Right renal pelvis (tissue), 4 donors: Measurements from ENCODE around the gene THSD7B. TPM values are rescaled to one million over a fixed set of nuclear protein-coding genes. Genes with fewer than 3 reads are reported as not detected.
"Not testable (repeated sequence)": the region's sequence is repeated elsewhere in the genome, so short reads cannot be mapped to it uniquely, and the experiment has no call there.

ENCODE experiments used
- DNase-seq, 4 donors: peaks; one replicate each; pipeline ENCODE4 v3.0.0-alpha.2; 2013; ENCODE audit warnings: low read depth in 4 of 4, low spot score in 3 of 4, missing footprints in 1 of 4
- polyA plus RNA-seq, 4 donors: library from polyadenylated mRNA; unstranded; fragments of 120-200 nt; gene quantifications; one replicate each; pipeline ENCODE4 v1.2.1, GENCODE V29; 2013; ENCODE audit not compliant: insufficient read length in 4 of 4

Gene THSD7B
- polyA plus RNA-seq, 4 donors = 3.3 to 5.5 (median 5.0) TPM

DNA sequence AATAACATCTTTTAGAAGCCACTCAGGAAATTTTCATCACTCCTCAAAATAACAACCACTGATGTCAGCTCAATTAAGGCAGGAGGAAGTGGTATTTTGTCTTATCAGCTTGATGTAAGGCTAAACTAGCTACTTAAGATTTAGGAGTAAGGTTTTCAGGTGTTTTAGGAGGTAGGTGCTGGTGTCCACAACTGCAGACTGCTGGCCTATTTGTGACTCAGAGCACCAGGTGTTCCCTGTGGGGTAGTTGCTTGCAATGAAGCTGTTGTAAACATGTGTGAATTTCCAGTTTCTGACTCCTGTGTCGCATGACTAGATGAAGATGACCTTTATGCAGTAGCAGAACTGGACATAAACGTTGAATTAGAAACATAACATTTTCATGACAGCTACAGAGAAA, 164.2 kb downstream of the THSD7B start:
- no peak for DNase-seq

GRCh38 chr2:136932700-136933099, 167.4 kb downstream of the THSD7B start:
- DNase-seq = peak in 3 of 4 donors; percentile 6 to 10 (median 9)

- no peak for DNase-seq
These were observed 169.8 kb downstream of the THSD7B start for GRCh38 chr2:136935119-136935518.

DNA sequence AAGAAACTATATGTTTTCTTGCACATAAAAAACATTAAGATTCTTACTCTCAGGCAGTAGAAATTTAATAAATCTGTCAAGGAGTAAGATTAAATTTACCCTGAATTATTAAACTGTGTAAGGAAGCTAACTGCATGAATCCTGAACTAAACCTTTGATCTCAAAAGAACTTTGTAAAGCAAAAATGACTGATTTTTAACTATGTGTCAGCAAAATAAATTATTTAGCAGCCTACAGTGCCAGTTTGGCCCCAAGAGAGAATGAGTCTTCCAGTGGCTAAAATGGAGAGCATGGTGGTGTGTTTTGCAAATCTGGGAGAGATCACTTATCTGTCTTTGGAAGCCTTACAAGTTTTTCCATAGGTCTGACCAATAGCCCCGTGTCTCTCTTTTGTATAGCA, 190.7 kb downstream of the THSD7B start:
- DNase-seq = no peak

- no peak for DNase-seq
These were observed 191.7 kb downstream of the THSD7B start for GRCh38 chr2:136957044-136957443.

GRCh38 chr2:136962105-136962725, 196.9 kb downstream of the THSD7B start:
- DNase-seq = no peak

GRCh38 chr2:136966485-136966884, 201.1 kb downstream of the THSD7B start:
- DNase-seq = no peak

GRCh38 chr2:136980303-136980702, 215.0 kb downstream of the THSD7B start:
- DNase-seq = no peak

GRCh38 chr2:136981689-136982088, 216.3 kb downstream of the THSD7B start:
- DNase-seq = not testable (repeated sequence)

- no peak for DNase-seq
These were observed 219.7 kb downstream of the THSD7B start for GRCh38 chr2:136985044-136985443.

DNA sequence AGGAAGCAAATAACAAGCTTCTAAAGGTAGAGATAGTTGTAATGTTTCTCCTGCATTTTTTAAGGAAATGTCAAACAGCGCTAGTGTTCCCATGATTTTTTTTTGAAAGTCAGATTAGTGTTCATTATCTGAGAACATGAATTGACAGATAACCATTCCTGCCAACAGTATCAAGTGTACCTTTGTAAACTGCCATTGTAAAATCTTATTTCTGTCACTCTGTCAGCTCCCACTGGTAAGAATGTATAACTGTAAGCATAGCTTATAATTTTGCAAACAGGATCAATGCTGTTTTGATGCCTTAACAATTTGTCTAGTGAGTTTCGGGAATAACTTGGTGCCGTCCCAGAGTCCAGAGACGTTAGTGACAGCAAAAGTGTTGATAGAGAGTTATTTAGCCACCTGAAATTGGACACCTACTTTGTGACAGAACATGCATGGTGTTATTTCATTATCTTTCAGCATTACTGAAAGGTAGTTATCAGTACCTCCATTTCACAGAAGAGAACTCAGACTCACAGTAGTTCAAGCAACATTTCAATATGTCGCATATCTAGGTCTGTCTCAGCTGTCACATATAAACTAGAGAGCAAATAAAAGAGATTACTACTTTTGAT, 221.4 kb downstream of the THSD7B start:
- DNase-seq = no peak

DNA sequence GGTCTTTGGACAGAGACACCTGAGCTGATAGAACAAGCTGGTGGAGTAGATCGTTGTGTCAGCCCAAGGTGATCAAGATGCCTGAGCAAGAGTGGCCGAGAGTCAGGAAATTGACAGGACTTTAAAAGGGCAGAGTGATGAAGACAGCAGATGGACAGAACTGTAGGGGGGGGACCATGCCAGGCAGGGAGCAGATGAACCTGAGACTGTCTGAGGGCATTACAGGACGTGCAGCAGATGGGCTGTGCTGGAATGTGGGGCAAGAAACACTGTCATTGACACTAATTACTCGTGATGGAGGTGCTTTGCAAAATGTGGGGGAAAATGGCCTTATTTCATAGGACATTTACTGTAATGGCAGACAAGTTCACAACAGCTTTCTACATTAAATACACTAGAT, 225.0 kb downstream of the THSD7B start:
- DNase-seq = no peak

DNA sequence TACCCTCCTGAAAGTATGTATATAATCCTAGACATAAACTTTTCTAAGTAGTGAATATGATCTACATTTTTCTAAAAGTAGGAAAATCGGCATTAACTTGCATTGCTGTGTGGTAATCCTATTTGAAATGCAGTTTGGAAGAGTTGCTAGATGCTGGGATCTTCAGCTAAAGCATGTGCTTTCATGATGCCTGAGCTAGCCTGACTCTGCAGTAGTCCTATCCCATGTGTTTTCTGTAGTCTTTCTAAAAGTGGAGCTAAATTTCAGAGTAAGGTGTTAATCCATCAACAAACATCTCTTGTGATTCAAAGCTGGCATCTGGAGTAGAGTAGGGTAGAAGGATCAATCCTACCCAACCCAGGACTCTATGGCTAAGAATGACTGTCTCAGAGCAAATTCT, 229.4 kb downstream of the THSD7B start:
- DNase-seq = no peak

- DNase-seq = no peak
These were observed 232.2 kb downstream of the THSD7B start for GRCh38 chr2:136997557-136997956.

GRCh38 chr2:137000811-137001210, 235.5 kb downstream of the THSD7B start:
- DNase-seq = no peak

- no peak for DNase-seq
These were observed 237.6 kb downstream of the THSD7B start for GRCh38 chr2:137002896-137003295.

DNA sequence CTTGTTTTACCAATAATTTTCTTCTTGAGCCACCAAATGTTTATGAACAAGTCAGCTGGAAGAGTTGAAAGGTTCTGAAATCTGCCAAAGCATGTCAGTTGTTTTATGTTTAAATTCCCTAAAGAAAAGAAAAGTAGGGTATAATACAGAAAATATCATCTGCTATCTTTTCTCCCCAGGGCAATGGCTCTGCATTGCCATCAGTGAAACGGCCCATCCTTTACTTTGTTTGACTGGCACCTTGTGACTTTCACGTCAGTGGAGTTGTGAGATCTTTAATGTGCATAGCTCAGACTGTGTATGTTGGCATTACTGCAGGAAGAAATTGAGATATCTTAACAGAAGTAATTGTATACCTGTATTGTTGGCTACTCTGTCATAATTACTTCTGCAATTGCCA, 239.9 kb downstream of the THSD7B start:
- no peak for DNase-seq

- DNase-seq = no peak
These were observed 242.6 kb downstream of the THSD7B start for GRCh38 chr2:137007938-137008337.

- no peak for DNase-seq
These were observed 244.6 kb downstream of the THSD7B start for GRCh38 chr2:137009953-137010352.

DNA sequence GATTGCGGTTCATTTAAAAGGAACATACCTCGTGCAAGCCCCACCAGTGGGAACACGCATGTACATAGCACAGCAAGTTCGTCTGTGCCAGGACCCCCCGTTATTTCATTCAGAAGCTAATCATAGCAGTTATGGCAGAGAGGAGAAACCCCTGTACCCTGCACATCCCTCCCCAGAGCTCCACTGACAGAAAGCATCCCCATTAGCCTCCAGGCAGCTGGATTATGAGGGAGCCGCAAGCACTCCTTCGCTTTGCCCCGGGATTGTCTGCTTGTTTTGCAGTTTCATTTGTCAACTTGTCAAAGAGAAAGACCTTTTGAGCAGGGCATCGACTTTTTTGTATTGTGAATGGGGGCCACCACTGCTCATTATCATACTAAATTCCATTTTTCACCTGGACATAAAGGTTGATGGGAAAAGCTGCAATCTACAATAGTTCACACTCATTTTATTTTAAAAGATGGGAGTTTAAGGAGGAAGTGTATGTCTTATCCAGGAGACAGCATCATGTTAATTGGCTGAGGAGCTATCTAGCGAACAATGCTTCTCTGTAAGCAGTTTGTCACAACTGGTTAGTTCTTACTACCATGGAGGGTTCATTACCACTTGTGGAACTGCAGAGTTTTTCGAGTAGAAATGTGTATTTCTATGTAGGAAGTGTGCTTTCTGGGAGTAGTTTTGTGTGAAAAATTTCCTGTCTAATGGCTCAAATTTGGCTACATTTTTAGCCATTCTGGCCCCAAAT, 255.3 kb downstream of the THSD7B start:
- DNase-seq = no peak

GRCh38 chr2:137021763-137022162, 256.4 kb downstream of the THSD7B start:
- DNase-seq = no peak

DNA sequence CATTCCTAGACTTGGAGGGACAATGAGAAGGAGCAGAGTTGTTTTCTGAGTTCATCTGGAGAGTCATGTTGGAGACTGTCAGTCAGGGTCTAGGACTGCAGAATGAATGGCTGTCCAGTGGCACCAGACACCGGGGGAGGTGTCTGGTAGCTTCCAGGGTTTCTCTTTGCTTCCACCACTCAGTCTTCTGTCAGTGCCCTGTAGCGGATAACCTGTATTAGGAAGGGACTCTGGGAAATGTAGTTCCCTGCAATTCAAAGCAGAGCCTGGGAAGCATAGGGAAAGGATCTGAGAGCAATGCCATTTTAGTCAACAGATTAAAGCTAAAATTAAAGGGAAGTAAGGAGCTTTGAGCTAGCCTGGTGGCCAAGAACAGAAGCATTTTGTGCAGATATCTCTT, 257.9 kb downstream of the THSD7B start:
- no peak for DNase-seq
